Fibroblast of the conjunctiva (primary cell): ENCODE results near the gene SRRT.

ENCODE experiments used
- DNase-seq: peaks from one replicate; pipeline ENCODE4 v3.0.0-alpha.2; 2010; ENCODE audit warnings: low read depth

Gene SRRT, protein sequence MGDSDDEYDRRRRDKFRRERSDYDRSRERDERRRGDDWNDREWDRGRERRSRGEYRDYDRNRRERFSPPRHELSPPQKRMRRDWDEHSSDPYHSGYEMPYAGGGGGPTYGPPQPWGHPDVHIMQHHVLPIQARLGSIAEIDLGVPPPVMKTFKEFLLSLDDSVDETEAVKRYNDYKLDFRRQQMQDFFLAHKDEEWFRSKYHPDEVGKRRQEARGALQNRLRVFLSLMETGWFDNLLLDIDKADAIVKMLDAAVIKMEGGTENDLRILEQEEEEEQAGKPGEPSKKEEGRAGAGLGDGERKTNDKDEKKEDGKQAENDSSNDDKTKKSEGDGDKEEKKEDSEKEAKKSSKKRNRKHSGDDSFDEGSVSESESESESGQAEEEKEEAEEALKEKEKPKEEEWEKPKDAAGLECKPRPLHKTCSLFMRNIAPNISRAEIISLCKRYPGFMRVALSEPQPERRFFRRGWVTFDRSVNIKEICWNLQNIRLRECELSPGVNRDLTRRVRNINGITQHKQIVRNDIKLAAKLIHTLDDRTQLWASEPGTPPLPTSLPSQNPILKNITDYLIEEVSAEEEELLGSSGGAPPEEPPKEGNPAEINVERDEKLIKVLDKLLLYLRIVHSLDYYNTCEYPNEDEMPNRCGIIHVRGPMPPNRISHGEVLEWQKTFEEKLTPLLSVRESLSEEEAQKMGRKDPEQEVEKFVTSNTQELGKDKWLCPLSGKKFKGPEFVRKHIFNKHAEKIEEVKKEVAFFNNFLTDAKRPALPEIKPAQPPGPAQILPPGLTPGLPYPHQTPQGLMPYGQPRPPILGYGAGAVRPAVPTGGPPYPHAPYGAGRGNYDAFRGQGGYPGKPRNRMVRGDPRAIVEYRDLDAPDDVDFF

GRCh38 chr7:100874577-100875355 lies at the start of gene SRRT:
TSS of gene SRRT (plus strand) at chr7:100875103. CDS start at chr7:100875591, 488 bp downstream.
- DNase-seq: peak; percentile 96

- DNase-seq: no peak
These were observed 49.7 kb upstream of the SRRT start for GRCh38 chr7:100825215-100825671.

DNA sequence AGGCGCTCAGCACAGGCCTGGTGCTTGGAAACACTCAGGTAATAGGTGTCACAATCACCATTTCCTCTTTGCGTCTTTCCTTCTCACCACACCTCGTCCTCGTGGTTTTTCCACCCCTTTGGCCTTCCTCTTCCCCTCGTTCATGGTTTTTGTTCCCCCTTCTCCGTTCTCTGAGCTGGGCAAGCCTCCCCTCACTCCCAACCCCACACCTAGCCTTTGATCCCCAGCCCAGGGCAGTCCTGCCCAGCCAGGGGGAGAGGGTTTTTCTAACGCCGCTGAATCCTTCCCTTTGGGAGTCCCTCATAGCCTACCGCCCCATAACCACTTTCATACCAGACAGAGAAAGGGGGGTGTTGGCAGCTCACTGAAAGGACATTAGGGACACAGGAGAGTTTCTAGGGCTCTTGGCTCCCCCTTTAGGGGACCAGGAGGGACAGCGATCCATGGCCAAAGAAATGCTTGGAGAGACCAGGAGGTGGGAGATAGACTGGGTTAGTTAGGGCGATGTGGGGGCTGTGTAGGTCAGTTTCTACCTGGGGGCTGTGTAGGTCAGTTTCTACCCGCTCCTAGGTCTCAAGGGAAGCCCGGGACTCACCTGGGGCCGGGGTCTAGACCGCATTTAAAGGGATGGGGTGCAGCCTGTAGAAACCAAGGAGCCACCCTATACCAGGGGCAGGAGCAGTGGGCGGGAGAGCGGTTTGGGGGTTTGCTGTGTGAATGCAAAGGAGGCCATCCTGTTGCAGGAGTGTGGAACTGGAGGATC lies 49.0 kb upstream of the SRRT start:
- DNase-seq: peak; percentile 43

DNA sequence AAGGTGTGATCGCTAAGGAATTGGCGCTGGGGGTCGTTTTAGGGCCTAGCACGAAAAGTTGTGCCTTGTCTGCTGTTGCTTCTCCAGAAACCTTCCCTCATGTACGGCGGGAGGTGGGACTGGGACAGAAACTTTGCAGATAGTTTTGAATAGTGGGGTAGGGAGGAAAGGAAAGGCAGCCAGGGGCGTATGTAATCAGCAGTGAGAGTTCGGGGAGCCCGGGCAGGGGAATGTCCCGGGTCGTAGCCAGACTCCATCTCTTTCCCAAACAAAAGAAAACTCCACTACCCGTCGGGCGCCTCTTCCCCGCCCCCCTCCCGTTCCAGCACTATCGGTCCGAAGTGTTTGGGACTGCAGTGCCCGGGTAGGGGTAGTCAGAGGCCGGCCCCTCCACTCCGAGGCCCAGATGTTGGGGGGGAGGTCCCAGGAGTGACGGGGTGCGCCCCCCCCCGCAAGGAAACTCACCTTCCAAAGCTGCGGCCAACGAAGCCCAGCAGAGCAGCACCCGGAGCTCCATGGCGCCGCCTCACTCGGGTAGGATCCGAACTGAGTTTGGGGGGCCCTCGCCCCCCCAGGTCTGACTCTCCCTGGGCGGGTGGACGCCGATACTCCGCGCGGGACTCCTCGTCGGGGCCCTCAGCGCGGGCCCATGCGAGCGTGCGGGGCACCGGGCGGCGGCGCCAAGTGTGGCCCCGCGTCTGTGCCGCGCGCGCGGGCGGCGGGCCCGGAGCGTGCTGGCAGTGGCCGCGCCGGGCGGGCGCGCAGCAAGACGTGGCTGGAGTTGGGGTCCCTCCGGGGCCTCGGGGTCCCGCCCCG lies 48.2 kb upstream of the SRRT start:
- DNase-seq: no peak

DNA sequence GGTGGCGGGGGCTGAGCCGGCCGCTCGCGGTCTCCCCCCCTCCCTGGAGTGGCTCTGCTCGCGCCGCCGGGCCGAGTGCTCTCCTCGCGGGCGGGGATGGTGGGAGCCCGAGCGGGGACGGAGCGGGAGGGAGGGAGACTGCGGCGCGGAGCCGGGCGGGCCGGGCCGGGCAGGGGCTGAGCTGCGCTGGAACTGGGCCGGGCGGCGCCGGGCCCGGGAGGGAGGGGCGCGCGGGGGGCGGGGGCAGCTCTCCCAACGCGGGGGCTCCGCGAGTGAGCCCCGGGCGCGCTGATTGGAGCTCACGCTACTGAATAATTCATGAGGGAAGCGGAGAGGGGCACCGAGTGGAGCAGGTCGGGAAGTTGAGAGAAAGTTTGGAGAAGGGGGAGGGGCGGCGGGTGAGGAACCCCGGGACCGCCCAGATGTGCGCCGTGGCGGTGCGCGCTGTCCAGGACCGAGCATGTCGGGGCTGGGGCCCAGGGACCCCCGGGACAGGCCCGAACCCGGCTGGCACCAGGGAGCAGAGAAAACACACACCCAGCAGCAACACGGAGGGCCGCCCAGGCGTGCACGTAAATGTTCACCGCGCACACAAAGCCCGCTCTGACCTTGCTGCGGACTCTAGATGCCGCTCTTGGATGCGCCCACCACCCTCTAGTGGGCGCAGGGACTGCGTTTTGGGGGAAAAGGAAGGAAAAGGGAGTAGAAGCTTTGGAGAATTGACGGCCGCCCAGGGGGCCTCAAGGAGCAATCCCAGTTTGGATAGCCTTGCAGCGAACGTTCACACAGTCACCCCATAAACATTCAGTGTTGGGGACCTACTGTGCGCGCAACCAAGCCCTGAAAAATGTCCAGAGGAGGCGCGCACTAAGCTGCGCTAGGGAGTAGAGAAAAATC lies 47.3 kb upstream of the SRRT start, which contains the start of gene EPHB4:
Gene EPHB4 (minus strand): TSS at position 194 of the 897 bp plus-strand sequence. CDS start 493 bp downstream, outside the sequence.
- peak; percentile 76 for DNase-seq

DNA sequence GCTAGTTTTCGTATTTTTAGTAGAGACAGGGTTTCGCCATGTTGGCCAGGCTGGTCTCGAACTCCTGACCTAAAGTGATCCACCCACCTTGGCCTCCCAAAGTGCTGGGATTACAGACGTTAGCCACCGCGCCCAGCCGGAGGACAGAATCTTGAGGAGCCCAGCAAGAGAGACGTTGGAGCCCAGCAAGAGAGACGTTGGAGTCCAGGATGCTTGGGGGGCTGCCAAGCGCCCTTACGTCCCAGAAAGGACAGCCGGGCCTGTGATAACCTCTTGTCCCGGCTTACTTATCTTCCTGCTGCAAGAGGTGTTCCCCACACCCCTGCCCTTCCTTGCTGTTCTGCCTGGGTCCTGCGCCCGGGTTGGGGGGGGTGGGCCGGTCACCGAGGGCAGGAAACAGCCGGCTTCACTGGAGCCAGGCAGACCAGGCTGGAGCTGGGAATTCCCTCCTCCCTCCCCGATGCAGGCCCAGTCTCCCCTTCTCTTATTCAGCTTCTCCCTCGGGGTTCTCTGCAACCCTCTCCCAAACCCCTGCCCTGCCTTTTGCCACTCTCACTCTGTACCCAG lies 45.7 kb upstream of the SRRT start:
- DNase-seq: no peak

GRCh38 chr7:100830396-100830795 lies 44.5 kb upstream of the SRRT start:
- no peak for DNase-seq

DNA sequence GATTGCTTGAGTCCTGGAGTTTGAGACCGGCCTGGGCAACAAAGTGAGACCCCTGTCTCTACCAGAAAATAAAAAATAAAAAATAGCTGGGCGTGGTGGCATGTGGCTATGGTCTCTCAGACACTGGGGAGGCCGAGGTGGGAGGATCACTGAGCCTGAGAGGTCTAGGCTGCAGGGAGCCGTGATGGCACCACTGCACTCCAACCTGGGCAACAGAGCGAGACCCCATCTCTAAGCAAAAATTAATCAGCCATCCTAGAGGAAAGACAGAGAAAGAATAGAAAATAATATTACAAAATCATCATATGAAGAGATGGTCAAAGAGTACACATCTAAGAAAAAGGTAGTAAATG lies 42.6 kb upstream of the SRRT start:
- no peak for DNase-seq

DNA sequence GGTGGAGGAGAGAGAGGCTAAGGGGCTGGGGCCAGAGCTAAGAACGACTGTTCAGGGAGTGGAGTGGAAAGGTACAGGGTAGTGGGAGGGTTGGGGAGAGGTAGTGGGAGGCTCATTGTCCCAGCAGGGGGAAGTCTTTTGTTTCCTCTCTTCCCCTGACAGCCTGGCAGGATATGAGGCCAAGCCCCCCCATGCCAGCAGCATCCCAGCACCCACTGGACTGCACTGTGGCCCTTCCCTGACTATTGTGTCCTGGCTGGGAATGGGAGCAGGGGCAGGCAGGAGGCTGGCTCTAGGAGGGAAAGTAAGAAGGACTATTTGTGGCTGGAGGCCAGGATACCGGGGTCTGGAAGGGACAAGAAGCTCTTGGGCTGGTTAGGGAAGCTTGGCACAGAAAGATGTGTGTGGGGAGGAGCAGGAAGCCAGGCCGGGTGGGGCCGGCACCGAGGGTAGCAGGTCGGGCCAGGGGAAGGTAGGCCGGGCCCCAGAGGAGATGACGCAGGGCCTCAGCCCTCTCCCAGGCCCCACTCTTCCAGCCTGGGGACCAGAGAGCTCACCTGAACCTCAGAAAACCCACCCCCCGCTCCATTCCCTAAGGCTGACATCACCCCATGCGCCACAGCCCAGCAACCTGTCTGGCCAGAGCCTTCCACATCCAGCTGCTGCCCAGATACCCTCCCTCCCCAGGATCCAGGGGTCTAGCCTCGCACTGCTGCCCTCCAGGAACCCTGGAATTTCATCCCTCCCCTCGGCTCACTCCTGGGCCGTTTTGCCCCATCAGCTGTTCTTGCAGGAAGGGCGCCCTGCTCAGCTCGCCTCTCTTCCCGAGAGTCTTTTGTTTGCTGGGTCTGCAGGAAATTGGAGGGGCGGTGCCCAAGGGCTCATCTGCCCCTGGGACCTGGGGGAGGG lies 38.7 kb upstream of the SRRT start:
- DNase-seq: no peak

DNA sequence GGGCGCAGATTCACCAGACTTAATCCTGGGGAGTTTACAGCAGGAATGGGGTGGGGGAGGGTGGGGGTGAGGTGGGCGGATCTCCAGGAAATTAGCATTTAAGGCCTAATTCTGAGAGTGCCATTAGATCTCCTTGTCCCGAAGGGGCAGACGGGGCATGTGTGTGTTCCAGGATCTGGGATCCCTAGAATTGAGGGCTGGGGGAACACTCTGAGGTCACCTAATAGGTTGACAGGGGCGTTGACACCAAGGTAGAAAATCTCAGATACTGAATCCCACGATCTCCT lies 38.1 kb upstream of the SRRT start:
- no peak for DNase-seq

DNA sequence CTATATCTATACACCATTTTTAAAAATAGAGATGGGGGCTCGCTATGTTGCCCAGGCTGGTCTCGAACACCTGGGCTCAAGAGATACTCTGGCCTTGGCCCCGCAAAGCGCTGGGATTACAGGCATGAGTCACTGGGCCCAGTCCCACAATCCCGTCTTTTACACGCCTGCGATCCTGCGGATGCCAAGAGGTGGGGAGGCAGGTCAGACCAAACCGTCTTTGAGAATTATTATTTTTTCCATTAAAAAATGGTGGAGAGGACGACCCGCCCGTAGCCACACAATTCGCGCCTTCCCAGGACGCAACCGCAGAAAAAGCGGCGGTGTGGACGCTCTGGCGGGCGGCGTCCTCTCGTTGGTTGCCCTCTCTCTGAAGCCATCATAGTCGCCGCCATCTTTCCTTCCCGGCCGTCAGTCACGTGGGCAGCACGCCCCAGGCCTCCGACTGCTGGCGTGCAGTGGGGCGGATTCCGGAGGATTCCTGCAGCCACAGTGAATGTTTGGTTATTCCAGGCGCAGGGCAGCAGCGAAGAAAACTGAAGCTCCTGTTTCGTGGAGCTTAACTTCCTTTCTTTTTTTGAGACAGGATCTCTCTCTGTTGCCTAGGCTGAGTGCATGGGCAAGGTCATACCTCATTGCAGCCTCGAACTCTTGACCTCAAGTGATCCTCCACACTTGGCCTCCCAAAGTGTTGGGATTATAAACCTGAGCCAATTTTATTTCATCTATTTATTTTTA lies 37.6 kb upstream of the SRRT start:
- DNase-seq: peak; percentile 83

GRCh38 chr7:100839361-100839760 lies 35.5 kb upstream of the SRRT start:
- DNase-seq: no peak

DNA sequence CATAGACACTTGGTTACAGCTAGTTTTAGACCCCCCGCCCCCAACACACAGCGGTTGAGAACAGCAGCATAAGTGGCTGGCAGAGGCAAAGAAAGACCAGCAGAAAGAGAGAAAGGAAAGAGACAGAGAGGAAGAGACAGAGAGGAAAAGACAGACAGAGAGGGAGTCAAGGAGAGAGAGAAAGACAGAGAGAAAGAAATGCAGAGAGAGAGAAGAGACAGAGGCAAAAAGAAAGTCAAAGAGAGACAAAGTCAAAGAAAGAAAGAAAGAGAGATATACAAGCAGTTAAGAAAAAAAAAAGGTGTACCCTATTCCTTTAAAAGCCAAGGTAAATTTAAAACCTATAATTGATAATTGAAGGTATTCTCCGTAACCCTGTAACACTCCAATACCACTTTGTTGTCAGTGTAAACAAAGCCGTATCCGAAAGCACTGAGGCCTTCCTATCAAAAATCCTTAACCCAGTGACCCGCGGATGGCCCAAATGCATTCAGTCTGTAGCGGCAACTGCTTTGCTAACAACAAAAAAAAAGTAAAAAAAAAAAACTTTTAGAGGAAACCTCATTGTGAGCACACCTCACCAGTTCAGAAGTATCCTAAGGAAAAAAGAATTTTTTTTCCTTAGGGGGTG lies 34.3 kb upstream of the SRRT start:
- no peak for DNase-seq

DNA sequence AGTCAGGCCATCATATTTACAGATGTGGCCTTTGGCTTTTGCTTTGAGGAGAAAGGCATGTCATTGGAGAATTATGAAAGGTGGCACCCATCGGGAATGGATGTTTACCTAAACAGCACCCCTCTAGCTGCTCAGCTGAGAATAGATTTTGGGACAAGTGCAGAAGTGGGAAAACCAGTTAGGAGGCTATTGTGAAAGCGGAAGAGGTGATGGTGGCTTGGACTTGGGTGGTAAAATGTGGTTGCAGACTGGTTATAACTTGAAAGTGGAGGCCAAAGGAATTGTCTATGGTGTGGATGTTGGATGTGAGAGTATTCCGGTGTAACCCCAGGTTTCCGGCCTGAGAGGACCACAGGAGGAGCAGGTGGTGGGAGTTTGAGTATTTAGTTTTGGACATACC lies 27.5 kb upstream of the SRRT start:
- no peak for DNase-seq

GRCh38 chr7:100852048-100852872 lies 22.6 kb upstream of the SRRT start, which contains the start of gene SLC12A9:
TSS of gene SLC12A9 (plus strand) at chr7:100852713. CDS start at chr7:100854198, 1,485 bp downstream.
- DNase-seq: peak; percentile 64
